ENCODE measurements around the gene CNR1.
A peak's percentile ranks its signal among the peaks of the same experiment; 100 is the strongest.

The CNR1 gene

DNA sequence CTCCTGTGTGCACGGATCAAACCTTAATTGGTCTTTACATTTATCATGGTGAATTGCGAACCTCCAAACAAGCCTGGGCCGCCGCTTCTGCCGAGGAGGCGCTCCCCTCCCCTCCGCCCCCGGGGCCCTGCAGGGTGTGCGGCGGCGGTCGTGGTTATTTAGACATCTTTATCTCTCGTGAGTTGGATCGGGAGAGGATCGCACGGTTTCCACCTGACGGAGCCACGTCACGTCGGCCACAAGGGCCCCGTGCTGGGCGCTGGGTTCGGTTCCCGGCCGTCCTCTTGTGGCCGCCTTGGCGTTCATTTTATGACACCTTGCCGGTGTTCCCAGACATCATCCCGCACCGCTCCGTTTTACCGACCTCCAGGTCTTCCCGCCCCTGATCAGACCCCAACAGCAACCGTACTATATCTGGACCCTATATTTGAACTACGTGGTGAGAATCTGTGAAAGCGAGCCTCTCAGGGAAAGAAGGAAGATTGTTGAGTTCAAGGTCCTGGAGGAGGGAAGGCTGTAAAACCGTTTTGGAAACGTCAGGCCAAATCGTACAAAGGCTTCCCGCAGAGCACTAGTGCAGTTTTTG is 1.3 kb upstream of the CNR1 start:
- Histone ChIP-seq H3K36me3 (no peaks in the 10 kb centered on the region), H3K27me3 (ENCODE audit: insufficient read depth, low read depth, severe bottlenecking) (peaks cover 9% of the 10 kb centered on the region), H3K4me3 (ENCODE audit: low read depth, low read length) (peak overlapping the region; percentile 68), H3K9me3 (ENCODE audit: severe bottlenecking) (no peaks in the 10 kb centered on the region), H3K27ac (no peak overlapping the region)
- no peak for TF ChIP-seq CTCF (IDR thresholded peaks at IDR 0.05; ENCODE audit: low read depth, low read length)
- no peak for DNase-seq

GRCh38 chr6:88166493-88167351 is 575 bp upstream of the CNR1 start:
- peak overlapping the region; percentile 68 for H3K4me3 ChIP-seq (ENCODE audit: low read depth, low read length)
- H3K27me3 ChIP-seq (ENCODE audit: insufficient read depth, low read depth, severe bottlenecking) = peaks cover 9% of the 10 kb centered on the region
- no peaks in the 10 kb centered on the region for H3K9me3 ChIP-seq (ENCODE audit: severe bottlenecking)
- peak; percentile 39 for DNase-seq
- no peak for TF ChIP-seq CTCF (IDR thresholded peaks at IDR 0.05; ENCODE audit: low read depth, low read length)
- no peak overlapping the region for H3K27ac ChIP-seq
- H3K36me3 ChIP-seq = no peaks in the 10 kb centered on the region

GRCh38 chr6:88165087-88165843 is 882 bp downstream of the CNR1 start:
- no peak for TF ChIP-seq CTCF (IDR thresholded peaks at IDR 0.05; ENCODE audit: low read depth, low read length)
- Histone ChIP-seq H3K4me3 (ENCODE audit: low read depth, low read length) (peak overlapping the region; percentile 68), H3K27ac (no peak overlapping the region)

GRCh38 chr6:88164061-88164460 is 2.1 kb downstream of the CNR1 start:
- Histone ChIP-seq H3K9me3 (ENCODE audit: severe bottlenecking) (no peaks in the 10 kb centered on the region), H3K36me3 (no peaks in the 10 kb centered on the region), H3K27me3 (ENCODE audit: insufficient read depth, low read depth, severe bottlenecking) (peaks cover 9% of the 10 kb centered on the region), H3K4me3 (ENCODE audit: low read depth, low read length) (no peak overlapping the region), H3K27ac (no peak overlapping the region)
- no peak for TF ChIP-seq CTCF (IDR thresholded peaks at IDR 0.05; ENCODE audit: low read depth, low read length)
- DNase-seq = no peak

More at GRCh38 chr6:88165087-88165843, 882 bp downstream of the CNR1 start:
- Histone ChIP-seq H3K36me3 (no peaks in the 10 kb centered on the region), H3K27me3 (ENCODE audit: insufficient read depth, low read depth, severe bottlenecking) (peaks cover 9% of the 10 kb centered on the region), H3K9me3 (ENCODE audit: severe bottlenecking) (no peaks in the 10 kb centered on the region)
- no peak for DNase-seq

DNA sequence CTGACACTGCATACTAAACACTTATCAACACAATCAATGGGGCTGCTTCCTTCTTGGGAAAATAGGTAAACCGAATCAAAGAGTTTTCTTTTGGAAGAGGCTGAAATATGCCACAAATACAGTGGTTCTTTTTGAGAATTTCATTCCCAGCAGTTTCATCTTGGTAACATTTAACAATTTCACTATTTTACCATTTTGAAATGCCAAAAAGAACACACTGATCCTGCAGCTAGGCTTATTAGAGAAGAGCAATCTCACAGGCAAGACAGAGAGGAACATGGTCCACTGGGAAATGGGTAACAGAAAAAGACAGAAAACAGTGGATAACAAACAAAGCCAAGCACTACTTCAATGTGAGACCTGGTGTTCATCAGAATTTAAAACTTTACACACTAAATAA is 2.5 kb downstream of the CNR1 start:
- no peaks in the 10 kb centered on the region for H3K36me3 ChIP-seq
- peaks cover 9% of the 10 kb centered on the region for H3K27me3 ChIP-seq (ENCODE audit: insufficient read depth, low read depth, severe bottlenecking)
- H3K4me3 ChIP-seq (ENCODE audit: low read depth, low read length) = no peak overlapping the region
- H3K9me3 ChIP-seq (ENCODE audit: severe bottlenecking) = no peaks in the 10 kb centered on the region
- TF ChIP-seq CTCF (IDR thresholded peaks at IDR 0.05; ENCODE audit: low read depth, low read length) = no peak
- H3K27ac ChIP-seq = no peak overlapping the region
- no peak for DNase-seq
